GM12873 (cell line): Measurements from ENCODE around the gene MTERF1.

Experiments
- CTCF ChIP-seq: IDR thresholded peaks from 2 replicates; pipeline ENCODE4 v1.5.1; 2012; ENCODE audit warnings: low read depth, mild to moderate bottlenecking, moderate library complexity, low read length, control low read depth; ENCODE audit not compliant: insufficient read depth; ENCODE audit errors: missing control alignments

Gene MTERF1

GRCh38 chr7:91872069-91872468, 8.4 kb downstream of the MTERF1 start:
- TF ChIP-seq CTCF: no peak

GRCh38 chr7:91869661-91870060, 10.8 kb downstream of the MTERF1 start:
- no peak for TF ChIP-seq CTCF

GRCh38 chr7:91866599-91867148, 13.8 kb downstream of the MTERF1 start:
- no peak for TF ChIP-seq CTCF

GRCh38 chr7:91865511-91865910, 15.0 kb downstream of the MTERF1 start:
- TF ChIP-seq CTCF: no peak

GRCh38 chr7:91864070-91864469, 16.4 kb downstream of the MTERF1 start:
- TF ChIP-seq CTCF: no peak

GRCh38 chr7:91852263-91852741, 28.2 kb downstream of the MTERF1 start:
- peak; percentile 58 for TF ChIP-seq CTCF

GRCh38 chr7:91850455-91850854, 30.0 kb downstream of the MTERF1 start:
- no peak for TF ChIP-seq CTCF
